BJ (cell line): ENCODE results near the gene GLCCI1. TPM values are rescaled to one million over a fixed set of nuclear protein-coding genes. Genes with fewer than 3 reads are reported as not detected.

Source experiments
- CTCF ChIA-PET: fragments of 350-600 bp; formaldehyde crosslinking; extraction: SDS; loops from one replicate; lab custom pipeline; 2021; ENCODE audit warnings: antibody characterized with exemption, inconsistent platforms; lab: Yijun Ruan, JAX
- POLR2A ChIA-PET: fragments of 300-600 bp; sonication (Branson Sonifier 250); formaldehyde crosslinking; extraction: SDS; loops from one replicate; lab custom pipeline; 2021; ENCODE audit warnings: antibody characterized with exemption; lab: Charles Lee
- DNase-seq: peaks from one replicate; pipeline ENCODE4 v3.0.0-alpha.2; 2011; ENCODE audit warnings: low read depth
- H3K27me3 ChIP-seq: 2 replicates; pipeline ENCODE4 v1.6.0; 2011; ENCODE audit warnings: low read length; ENCODE audit not compliant: control insufficient read depth, insufficient read depth
- H3K36me3 ChIP-seq: 2 replicates; pipeline ENCODE4 v1.5.1; 2011; ENCODE audit warnings: low read length; ENCODE audit not compliant: control insufficient read depth, insufficient read depth
- H3K4me3 ChIP-seq: 2 replicates; pipeline ENCODE4 v1.5.1; 2011; ENCODE audit warnings: low read depth, mild to moderate bottlenecking, control low read depth, low read length
- polyA minus RNA-seq: library from RNA; depleted of rRNA, polyadenylated mRNA; stranded (reverse); fragments of >200 nt; gene quantifications from 2 replicates; pipeline ENCODE4 v1.2.3, GENCODE V29; 2011; rRNA and poly(A)+ RNA removed
- polyA plus RNA-seq: library from polyadenylated mRNA; depleted of rRNA; stranded (reverse); fragments of >200 nt; gene quantifications from 2 replicates; pipeline ENCODE4 v1.2.3, GENCODE V29; 2011; rRNA removed
- TF ChIP-seq, protein P1 (sequence below): IDR thresholded peaks from 2 replicates; pipeline ENCODE4 v1.5.1; 2011; ENCODE audit warnings: low read depth, mild to moderate bottlenecking, control low read depth, inconsistent platforms, low read length, moderate library complexity; ENCODE audit not compliant: insufficient read depth

The GLCCI1 gene
- 9.1 and 11.2 TPM in 2 replicates for polyA plus RNA-seq
- 12.6 and 15.7 TPM in 2 replicates for polyA minus RNA-seq

DNA sequence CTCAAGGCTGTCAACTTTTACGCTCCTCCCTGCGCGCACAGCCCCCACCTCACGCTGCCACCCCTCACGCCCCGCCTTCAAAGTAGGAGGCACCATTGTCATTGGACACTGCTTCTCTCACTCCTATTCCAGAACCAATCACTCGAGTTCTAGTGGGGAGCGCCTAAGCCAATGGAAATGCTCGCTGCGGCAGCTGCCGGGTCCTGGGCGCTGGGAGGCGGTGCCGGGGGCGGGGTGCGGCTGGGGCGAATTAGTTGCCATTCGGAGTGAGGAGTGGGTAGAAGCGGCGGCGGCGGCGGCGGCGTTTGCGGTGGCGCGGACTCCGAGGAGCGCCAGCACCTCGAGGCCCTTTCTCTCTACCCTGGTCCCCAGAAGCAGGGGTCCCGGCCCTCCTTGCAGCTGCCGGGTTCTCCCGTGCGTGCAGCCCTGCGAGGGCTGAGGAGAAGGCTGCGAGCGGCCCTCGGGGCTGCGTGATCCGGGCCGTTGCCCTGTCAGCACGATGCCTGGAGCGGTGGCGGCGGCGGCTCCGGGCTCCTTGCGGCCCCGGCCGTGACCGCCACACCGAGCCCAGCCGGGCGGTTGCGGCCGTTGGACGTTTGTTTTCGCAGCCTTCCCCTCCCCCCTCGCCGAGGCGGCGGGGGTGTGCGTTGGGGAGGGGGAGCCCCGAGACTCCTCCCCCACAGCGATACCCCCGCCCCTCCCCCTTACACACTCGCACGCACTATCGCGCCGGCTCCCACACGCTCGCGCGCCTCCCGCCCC is at the start of gene GLCCI1:
GLCCI1 (plus strand) TSS at position 253 of the 762 bp plus-strand sequence. CDS start 555 bp downstream, outside the sequence.
- Histone ChIP-seq H3K4me3 (peak within 1 kb of the TSS; percentile 82), H3K36me3 (no peaks in the 10 kb centered on the region), H3K27me3 (no peaks in the 10 kb centered on the region)
- ChIA-PET POLR2A (interaction anchor here (0.6 kb wide), 1 partner anchor 203 kb away, joined by 3 read pairs; no protein-coding TSS in a partner anchor), CTCF (interaction anchor here (1.1 kb wide), 1 partner anchor 288 kb away, joined by 3 read pairs; no protein-coding TSS in a partner anchor)
- DNase-seq: peak; percentile 76
- TF ChIP-seq, protein P1, sequence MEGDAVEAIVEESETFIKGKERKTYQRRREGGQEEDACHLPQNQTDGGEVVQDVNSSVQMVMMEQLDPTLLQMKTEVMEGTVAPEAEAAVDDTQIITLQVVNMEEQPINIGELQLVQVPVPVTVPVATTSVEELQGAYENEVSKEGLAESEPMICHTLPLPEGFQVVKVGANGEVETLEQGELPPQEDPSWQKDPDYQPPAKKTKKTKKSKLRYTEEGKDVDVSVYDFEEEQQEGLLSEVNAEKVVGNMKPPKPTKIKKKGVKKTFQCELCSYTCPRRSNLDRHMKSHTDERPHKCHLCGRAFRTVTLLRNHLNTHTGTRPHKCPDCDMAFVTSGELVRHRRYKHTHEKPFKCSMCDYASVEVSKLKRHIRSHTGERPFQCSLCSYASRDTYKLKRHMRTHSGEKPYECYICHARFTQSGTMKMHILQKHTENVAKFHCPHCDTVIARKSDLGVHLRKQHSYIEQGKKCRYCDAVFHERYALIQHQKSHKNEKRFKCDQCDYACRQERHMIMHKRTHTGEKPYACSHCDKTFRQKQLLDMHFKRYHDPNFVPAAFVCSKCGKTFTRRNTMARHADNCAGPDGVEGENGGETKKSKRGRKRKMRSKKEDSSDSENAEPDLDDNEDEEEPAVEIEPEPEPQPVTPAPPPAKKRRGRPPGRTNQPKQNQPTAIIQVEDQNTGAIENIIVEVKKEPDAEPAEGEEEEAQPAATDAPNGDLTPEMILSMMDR: no peak

- DNase-seq: no peak
- Histone ChIP-seq H3K36me3 (no peaks in the 10 kb centered on the region), H3K4me3 (no peak overlapping the region), H3K27me3 (no peaks in the 10 kb centered on the region)
- ChIA-PET POLR2A (no interaction called here), CTCF (interaction anchor here (1.3 to 1.9 kb wide), 4 partner anchors 10 to 116 kb away, joined by 3 to 5 read pairs (median 4); no protein-coding TSS in a partner anchor)
- TF ChIP-seq, protein P1: no peak
Measured at GRCh38 chr7:7919449-7919945, 49.1 kb upstream of the GLCCI1 start.

- Histone ChIP-seq H3K36me3 (no peaks in the 10 kb centered on the region), H3K27me3 (no peaks in the 10 kb centered on the region), H3K4me3 (no peak overlapping the region)
- POLR2A ChIA-PET: no interaction called here
- DNase-seq: no peak
- CTCF ChIA-PET: interaction anchor here (1.3 to 1.9 kb wide), 3 partner anchors 9 to 115 kb away, joined by 3 to 5 read pairs (median 3); no protein-coding TSS in a partner anchor
- TF ChIP-seq, protein P1: no peak
Measured at GRCh38 chr7:7920056-7920455, 48.5 kb upstream of the GLCCI1 start.

- ChIA-PET POLR2A (no interaction called here), CTCF (interaction anchor here (1.3 to 1.9 kb wide), 2 partner anchors 9 to 115 kb away, joined by 3 to 5 read pairs; no protein-coding TSS in a partner anchor)
- Histone ChIP-seq H3K36me3 (no peaks in the 10 kb centered on the region), H3K4me3 (no peak overlapping the region), H3K27me3 (no peaks in the 10 kb centered on the region)
- TF ChIP-seq, protein P1: no peak
- DNase-seq: no peak
Measured at GRCh38 chr7:7920481-7920880, 48.1 kb upstream of the GLCCI1 start.

GRCh38 chr7:7921830-7922229 is 46.8 kb upstream of the GLCCI1 start:
- ChIA-PET POLR2A (no interaction called here), CTCF (interaction anchor here (0.9 kb wide), 1 partner anchor 8 kb away, joined by 4 read pairs; no protein-coding TSS in a partner anchor)
- no peaks in the 10 kb centered on the region for H3K27me3 ChIP-seq
- DNase-seq: no peak
- no peaks in the 10 kb centered on the region for H3K36me3 ChIP-seq
- TF ChIP-seq, protein P1: no peak
- no peak overlapping the region for H3K4me3 ChIP-seq
